Fibroblast of peridontal ligament (primary cell): ENCODE results near the gene TENT5C.

Source experiments
- DNase-seq: peaks from one replicate; pipeline ENCODE4 v3.0.0-alpha.2; 2010; ENCODE audit errors: extremely low read depth

The TENT5C gene

GRCh38 chr1:117636637-117637425 lies 31.0 kb downstream of the TENT5C start:
- no peak for DNase-seq

DNA sequence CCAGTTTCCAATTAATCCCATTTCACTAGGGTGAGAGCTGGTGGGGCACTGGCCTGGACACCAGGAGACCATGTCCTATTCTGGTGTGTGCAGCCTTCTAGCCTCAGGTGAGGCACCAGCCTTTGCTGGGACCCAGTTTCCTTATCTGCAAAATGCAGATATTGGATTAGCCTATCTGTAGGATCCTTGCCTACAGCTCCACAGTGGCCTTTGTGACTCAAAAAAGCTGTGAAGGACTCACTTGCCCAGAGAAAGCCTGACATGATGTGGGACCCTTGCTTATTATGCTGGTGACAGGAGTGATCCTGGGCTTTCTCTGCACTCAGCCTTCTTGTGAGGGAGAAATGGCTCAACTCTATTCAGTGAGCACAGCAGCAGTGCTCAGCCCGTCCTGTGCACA lies 32.3 kb downstream of the TENT5C start:
- no peak for DNase-seq

- DNase-seq: no peak
Measured at GRCh38 chr1:117638759-117639158, 32.9 kb downstream of the TENT5C start.

GRCh38 chr1:117639741-117640140 lies 33.9 kb downstream of the TENT5C start:
- DNase-seq: no peak

GRCh38 chr1:117641536-117641935 lies 35.7 kb downstream of the TENT5C start:
- DNase-seq: no peak

- DNase-seq: no peak
Measured at GRCh38 chr1:117642963-117643362, 37.1 kb downstream of the TENT5C start.

DNA sequence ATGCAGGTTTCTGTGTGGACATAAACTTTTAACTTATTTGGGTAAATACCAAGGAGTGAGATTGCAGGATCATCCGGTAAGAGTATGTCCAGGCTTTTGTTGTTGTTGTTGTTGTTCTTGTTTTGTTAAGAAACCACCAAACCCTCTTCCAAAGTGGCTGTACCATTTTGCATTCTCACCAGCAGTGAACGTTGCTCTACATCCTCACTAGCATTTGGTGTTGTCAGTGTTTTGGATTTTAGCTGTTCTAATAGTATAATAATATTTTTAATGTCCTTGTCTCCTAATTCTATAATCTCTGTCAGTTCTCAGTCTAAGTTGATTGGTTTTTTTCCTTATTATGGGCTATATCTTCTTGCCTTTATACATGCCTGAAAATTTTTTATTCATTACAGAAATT lies 37.8 kb downstream of the TENT5C start:
- DNase-seq: no peak

- no peak for DNase-seq
Measured at GRCh38 chr1:117644696-117645311, 39.0 kb downstream of the TENT5C start.

DNA sequence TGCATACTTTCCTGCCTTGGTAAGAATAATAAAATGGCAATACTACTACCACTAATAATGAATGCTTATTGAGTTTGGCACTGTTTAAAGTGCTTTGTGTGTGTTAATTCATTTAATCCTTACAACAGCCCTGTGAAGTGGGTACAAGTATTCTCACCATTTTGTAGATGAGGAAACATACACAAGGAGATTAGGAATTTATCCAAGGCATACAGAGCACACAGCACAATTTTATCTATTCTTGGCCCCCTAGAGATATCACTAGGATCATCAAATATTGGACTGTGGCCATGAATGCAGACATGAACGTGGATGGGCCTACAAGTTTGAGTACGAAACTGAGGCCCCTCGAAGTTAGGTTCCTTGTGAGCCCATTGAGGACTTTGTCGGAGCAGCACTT lies 39.5 kb downstream of the TENT5C start:
- no peak for DNase-seq

- DNase-seq: peak; percentile 38
Measured at GRCh38 chr1:117646007-117646811, 40.4 kb downstream of the TENT5C start.

GRCh38 chr1:117646956-117647355 lies 41.1 kb downstream of the TENT5C start:
- no peak for DNase-seq

GRCh38 chr1:117648015-117648414 lies 42.2 kb downstream of the TENT5C start:
- no peak for DNase-seq

GRCh38 chr1:117650840-117651568 lies 45.2 kb downstream of the TENT5C start:
- DNase-seq: no peak

- no peak for DNase-seq
Measured at GRCh38 chr1:117651616-117652015, 45.8 kb downstream of the TENT5C start.

DNA sequence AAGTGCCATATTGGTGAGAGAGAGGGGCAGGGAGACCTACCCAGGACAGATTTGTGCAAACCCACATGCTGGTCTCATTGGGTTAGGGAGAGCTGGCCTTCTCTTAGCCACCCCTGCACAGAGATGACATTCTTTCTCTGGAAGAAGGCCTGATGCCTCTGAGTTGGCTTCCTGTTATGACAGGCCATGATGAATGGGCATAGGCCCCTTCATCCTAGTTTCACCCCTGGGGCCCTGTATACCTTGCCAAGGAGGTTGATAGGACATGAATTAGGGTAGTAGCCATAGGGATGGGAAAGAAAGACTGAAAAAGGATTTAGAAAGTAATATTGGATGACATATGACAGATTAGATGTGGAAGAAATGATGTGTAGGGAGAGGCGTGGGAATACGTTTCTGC lies 46.6 kb downstream of the TENT5C start:
- DNase-seq: no peak

DNA sequence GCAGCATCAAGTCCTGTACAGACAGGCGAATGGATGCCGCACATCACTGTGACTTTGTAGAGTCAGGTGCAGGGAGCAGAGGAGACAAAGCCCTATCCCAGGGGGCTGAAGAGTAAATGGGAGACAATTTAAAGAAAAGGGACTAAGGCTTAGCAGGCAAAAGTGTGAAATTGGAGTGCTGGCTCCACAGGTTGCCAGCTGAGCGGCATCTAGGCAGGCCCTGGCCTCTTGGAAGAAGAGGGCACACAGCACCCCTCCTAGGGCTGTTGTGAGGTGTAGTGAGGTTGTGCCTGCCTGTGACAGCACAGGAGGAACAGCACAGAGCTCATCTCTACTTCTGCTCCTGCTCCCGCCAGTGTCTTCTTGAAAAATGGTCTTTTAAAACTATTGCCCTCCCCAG lies 47.3 kb downstream of the TENT5C start:
- DNase-seq: no peak

DNA sequence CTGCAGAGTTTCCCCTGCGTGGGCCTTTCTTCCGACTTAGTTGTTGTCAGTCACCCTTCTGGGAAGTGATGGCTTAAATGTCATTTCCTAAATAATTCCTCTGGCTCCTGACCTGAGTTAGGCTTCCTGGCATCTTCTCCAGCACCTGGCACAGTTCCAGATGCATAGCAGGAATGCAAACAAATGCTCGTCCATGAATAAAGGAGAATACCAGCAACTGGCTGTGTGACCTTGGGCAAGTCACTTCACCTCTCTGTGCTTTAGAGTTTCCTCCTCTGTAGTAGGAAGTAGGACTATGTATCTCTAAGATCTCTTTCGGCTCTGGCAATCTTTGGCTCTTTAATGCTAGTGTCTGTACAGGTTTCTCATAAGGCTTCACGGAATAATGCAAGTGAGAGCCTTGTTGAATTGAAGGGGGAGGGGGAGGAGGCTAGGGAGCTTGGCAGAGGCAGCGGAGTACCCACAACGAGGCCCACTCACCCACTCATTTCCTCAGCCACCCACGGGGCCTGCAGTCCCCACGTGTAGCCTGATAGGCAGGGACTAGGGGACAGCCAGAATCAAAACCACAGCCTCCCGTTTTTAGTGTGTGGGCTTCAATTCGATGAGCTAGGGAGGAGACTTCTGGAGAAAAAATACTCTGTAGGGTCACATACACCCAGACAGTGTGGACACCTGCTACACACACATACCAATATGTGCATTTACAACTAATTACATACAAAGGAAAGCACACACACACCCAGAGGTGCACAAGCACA lies 48.1 kb downstream of the TENT5C start:
- no peak for DNase-seq

- peak; percentile 14 for DNase-seq
Measured at GRCh38 chr1:117654493-117655219, 48.8 kb downstream of the TENT5C start.

DNA sequence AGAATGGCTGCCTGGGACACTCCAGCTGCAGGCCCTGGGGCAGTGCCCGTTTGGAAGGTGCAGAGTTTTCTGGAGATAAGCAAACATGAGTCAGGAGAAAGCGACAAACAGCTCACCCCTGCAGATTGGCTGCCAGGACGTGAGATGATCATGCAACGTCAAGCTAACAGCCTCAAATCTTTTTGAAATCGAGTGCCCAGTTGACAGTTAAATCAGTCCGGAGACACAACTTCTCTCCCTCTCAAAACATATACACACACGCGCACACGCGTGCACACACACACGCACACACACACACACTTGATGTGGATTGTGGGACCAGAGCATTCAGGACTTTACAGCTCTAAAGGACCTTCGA lies 49.4 kb downstream of the TENT5C start:
- no peak for DNase-seq

GRCh38 chr1:117656202-117656641 lies 50.4 kb downstream of the TENT5C start:
- DNase-seq: no peak

DNA sequence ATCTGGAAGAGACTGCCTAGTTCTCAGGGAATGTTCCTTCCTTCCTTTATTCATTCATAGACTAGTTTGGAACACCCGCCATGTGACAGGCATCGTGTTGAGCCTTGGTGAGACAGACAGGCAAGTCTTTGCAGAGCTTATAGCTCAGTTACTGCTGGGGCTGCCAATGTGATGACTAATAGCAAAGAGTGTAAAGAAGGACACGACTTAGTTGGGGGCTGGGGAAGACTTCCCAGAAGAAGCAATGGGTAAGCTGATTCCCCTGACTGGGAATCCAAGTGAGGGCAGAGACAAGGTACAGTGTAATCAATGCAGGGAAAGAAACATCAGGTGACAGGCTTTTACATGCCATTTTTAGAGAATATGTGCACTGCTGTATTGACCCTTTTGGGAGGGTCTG lies 51.2 kb downstream of the TENT5C start:
- DNase-seq: peak; percentile 60
